ENCODE results near the gene GATA3. TPM values are rescaled to one million over a fixed set of nuclear protein-coding genes. Genes with fewer than 3 reads are reported as not detected.
"Not testable (repeated sequence)": the region's sequence is repeated elsewhere in the genome, so short reads cannot be mapped to it uniquely, and the experiment has no call there.

Gene GATA3
- total RNA-seq (2014; rRNA removed; shearing (Covaris generic); ENCODE audit: low replicate concordance) = not detected in 2 replicates

- no peaks in the 10 kb centered on the region for H3K36me3 ChIP-seq
These were observed at the start of gene GATA3 for GRCh38 chr10:8054494-8055407. GATA3 (plus strand) TSS chr10:8054688; CDS start chr10:8055656, 968 bp downstream.

GRCh38 chr10:8006274-8006999 lies 48.1 kb upstream of the GATA3 start:
- H3K36me3 ChIP-seq = no peaks in the 10 kb centered on the region
- H3K27me3 ChIP-seq = no peaks in the 10 kb centered on the region
- DNase-seq = no peak
- H3K4me3 ChIP-seq = no peak overlapping the region
- H3K9me3 ChIP-seq = peaks cover 15% of the 10 kb centered on the region

More at GRCh38 chr10:8054494-8055407, at the start of gene GATA3:
- peak; percentile 59 for DNase-seq
- H3K9me3 ChIP-seq = no peaks in the 10 kb centered on the region
- H3K27me3 ChIP-seq = peaks cover 3% of the 10 kb centered on the region; the same call in 1 of the 2 replicates
- peak within 1 kb of the TSS; percentile 56 for H3K4me3 ChIP-seq

- H3K9me3 ChIP-seq = peaks cover 10% of the 10 kb centered on the region
- DNase-seq = no peak
- H3K27me3 ChIP-seq = no peaks in the 10 kb centered on the region
- H3K4me3 ChIP-seq = no peak overlapping the region
- H3K36me3 ChIP-seq = no peaks in the 10 kb centered on the region
These were observed 45.5 kb upstream of the GATA3 start for GRCh38 chr10:8009031-8009430.

GRCh38 chr10:8013006-8013405 lies 41.5 kb upstream of the GATA3 start:
- Histone ChIP-seq H3K4me3 (no peak overlapping the region), H3K27me3 (no peaks in the 10 kb centered on the region), H3K36me3 (no peaks in the 10 kb centered on the region; the same call in none of the 2 replicates), H3K9me3 (no peaks in the 10 kb centered on the region)
- DNase-seq = no peak

GRCh38 chr10:8013619-8014018 lies 40.9 kb upstream of the GATA3 start:
- Histone ChIP-seq H3K4me3 (no peak overlapping the region), H3K27me3 (no peaks in the 10 kb centered on the region), H3K9me3 (no peaks in the 10 kb centered on the region), H3K36me3 (no peaks in the 10 kb centered on the region; the same call in none of the 2 replicates)
- no peak for DNase-seq

- Histone ChIP-seq H3K27me3 (no peaks in the 10 kb centered on the region), H3K9me3 (no peaks in the 10 kb centered on the region), H3K36me3 (no peaks in the 10 kb centered on the region; the same call in none of the 2 replicates), H3K4me3 (no peak overlapping the region)
- DNase-seq = no peak
These were observed 39.8 kb upstream of the GATA3 start for GRCh38 chr10:8014649-8015048.

- Histone ChIP-seq H3K4me3 (no peak overlapping the region), H3K9me3 (no peaks in the 10 kb centered on the region), H3K27me3 (no peaks in the 10 kb centered on the region), H3K36me3 (no peaks in the 10 kb centered on the region; the same call in none of the 2 replicates)
- DNase-seq = no peak
These were observed 37.2 kb upstream of the GATA3 start for GRCh38 chr10:8017277-8017676.

GRCh38 chr10:8023321-8023720 lies 31.2 kb upstream of the GATA3 start:
- DNase-seq = no peak
- Histone ChIP-seq H3K36me3 (no peaks in the 10 kb centered on the region), H3K9me3 (no peaks in the 10 kb centered on the region), H3K4me3 (no peak overlapping the region), H3K27me3 (no peaks in the 10 kb centered on the region)

- no peaks in the 10 kb centered on the region for H3K9me3 ChIP-seq
- no peaks in the 10 kb centered on the region for H3K27me3 ChIP-seq
- H3K36me3 ChIP-seq = no peaks in the 10 kb centered on the region
- no peak for DNase-seq
- no peak overlapping the region for H3K4me3 ChIP-seq
These were observed 30.6 kb upstream of the GATA3 start for GRCh38 chr10:8023851-8024250.

GRCh38 chr10:8026349-8027259 lies 27.9 kb upstream of the GATA3 start:
- DNase-seq = no peak
- Histone ChIP-seq H3K27me3 (no peaks in the 10 kb centered on the region), H3K4me3 (peak overlapping the region; percentile 35), H3K9me3 (no peaks in the 10 kb centered on the region), H3K36me3 (no peaks in the 10 kb centered on the region)

- peaks cover 12% of the 10 kb centered on the region for H3K27me3 ChIP-seq
- not testable (repeated sequence) for DNase-seq, H3K4me3 ChIP-seq, H3K36me3 ChIP-seq, H3K9me3 ChIP-seq
These were observed 23.3 kb upstream of the GATA3 start for GRCh38 chr10:8031211-8031610.

GRCh38 chr10:8032558-8032957 lies 21.9 kb upstream of the GATA3 start:
- Histone ChIP-seq H3K36me3 (no peaks in the 10 kb centered on the region), H3K9me3 (no peaks in the 10 kb centered on the region), H3K27me3 (peaks cover 24% of the 10 kb centered on the region), H3K4me3 (no peak overlapping the region)
- DNase-seq = no peak

GRCh38 chr10:8033812-8034465 lies 20.5 kb upstream of the GATA3 start:
- no peak for DNase-seq
- Histone ChIP-seq H3K4me3 (no peak overlapping the region), H3K9me3 (no peaks in the 10 kb centered on the region), H3K36me3 (no peaks in the 10 kb centered on the region), H3K27me3 (peaks cover 35% of the 10 kb centered on the region)

- DNase-seq = no peak
- Histone ChIP-seq H3K27me3 (peaks cover 41% of the 10 kb centered on the region), H3K9me3 (no peaks in the 10 kb centered on the region), H3K4me3 (no peak overlapping the region), H3K36me3 (no peaks in the 10 kb centered on the region)
These were observed 20.0 kb upstream of the GATA3 start for GRCh38 chr10:8034466-8035005.

- no peak overlapping the region for H3K4me3 ChIP-seq
- no peaks in the 10 kb centered on the region for H3K9me3 ChIP-seq
- no peak for DNase-seq
- H3K27me3 ChIP-seq = peaks cover 47% of the 10 kb centered on the region
- H3K36me3 ChIP-seq = no peaks in the 10 kb centered on the region
These were observed 19.4 kb upstream of the GATA3 start for GRCh38 chr10:8035006-8035640.
